ENCODE data around the gene MGAT1.
A peak's percentile ranks its signal among the peaks of the same experiment; 100 is the strongest.
"Not testable (repeated sequence)": the region's sequence is repeated elsewhere in the genome, so short reads cannot be mapped to it uniquely, and the experiment has no call there.

MGAT1 gene

DNA sequence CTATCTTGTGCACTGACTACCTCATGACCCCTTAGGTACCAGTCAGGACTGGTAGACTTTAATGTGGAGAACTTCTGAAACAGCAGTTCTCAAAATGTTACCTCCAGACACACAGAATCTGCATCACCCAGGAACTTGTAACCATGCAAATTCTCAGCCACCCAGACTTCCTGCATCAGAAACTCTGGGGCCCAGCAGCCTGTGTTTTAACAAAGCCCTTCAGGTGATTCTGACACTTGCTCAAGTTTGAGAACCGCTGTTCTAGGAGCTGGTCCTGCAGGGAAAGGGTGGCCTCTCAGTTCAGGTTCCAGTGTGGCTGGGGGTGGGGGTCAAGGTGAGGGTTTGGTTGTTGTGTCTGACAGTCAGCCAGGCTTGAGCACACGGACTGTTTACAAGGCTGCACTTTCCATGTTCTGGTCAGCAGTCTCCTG, 30.0 kb upstream of the MGAT1 start:
- H2AFZ ChIP-seq (ENCODE audit: low read length, unreplicated experiment): no peak overlapping the region
- peak overlapping the region; percentile 84 for H3K4me3 ChIP-seq (ENCODE audit: low read depth, low read length)
- H3K4me1 ChIP-seq (ENCODE audit: control insufficient read depth, insufficient read depth, low read length, unreplicated experiment): peaks cover 6% of the 10 kb centered on the region
- H3K36me3 ChIP-seq (ENCODE audit: insufficient read depth, low read length): peaks cover 21% of the 10 kb centered on the region
- H3K27ac ChIP-seq (ENCODE audit: low read depth, low read length): no peak overlapping the region
- peaks cover 27% of the 10 kb centered on the region for H3K79me2 ChIP-seq (ENCODE audit: control insufficient read depth, insufficient read depth, low read length, unreplicated experiment)
- no peaks in the 10 kb centered on the region for H3K27me3 ChIP-seq (ENCODE audit: insufficient read depth, low read length)

- Histone ChIP-seq H2AFZ (ENCODE audit: low read length, unreplicated experiment) (peak overlapping the region; percentile 89), H3K4me3 (ENCODE audit: low read depth, low read length) (peak overlapping the region; percentile 84), H3K27ac (ENCODE audit: low read depth, low read length) (peak overlapping the region; percentile 67), H3K4me1 (ENCODE audit: control insufficient read depth, insufficient read depth, low read length, unreplicated experiment) (peaks cover 6% of the 10 kb centered on the region), H3K79me2 (ENCODE audit: control insufficient read depth, insufficient read depth, low read length, unreplicated experiment) (peaks cover 27% of the 10 kb centered on the region), H3K27me3 (ENCODE audit: insufficient read depth, low read length) (no peaks in the 10 kb centered on the region), H3K36me3 (ENCODE audit: insufficient read depth, low read length) (peaks cover 21% of the 10 kb centered on the region)
Observed at GRCh38 chr5:180831139-180832093, 28.8 kb upstream of the MGAT1 start.

- Histone ChIP-seq H3K36me3 (ENCODE audit: insufficient read depth, low read length) (peaks cover 17% of the 10 kb centered on the region), H3K4me1 (ENCODE audit: control insufficient read depth, insufficient read depth, low read length, unreplicated experiment) (peaks cover 15% of the 10 kb centered on the region), H3K27ac (ENCODE audit: low read depth, low read length) (peak overlapping the region; percentile 67; the same call in 1 of the 2 replicates), H3K4me3 (ENCODE audit: low read depth, low read length) (peak overlapping the region; percentile 84), H2AFZ (ENCODE audit: low read length, unreplicated experiment) (peak overlapping the region; percentile 89), H3K27me3 (ENCODE audit: insufficient read depth, low read length) (no peaks in the 10 kb centered on the region), H3K79me2 (ENCODE audit: control insufficient read depth, insufficient read depth, low read length, unreplicated experiment) (peaks cover 27% of the 10 kb centered on the region)
Observed at GRCh38 chr5:180830253-180831138, 27.9 kb upstream of the MGAT1 start.

DNA sequence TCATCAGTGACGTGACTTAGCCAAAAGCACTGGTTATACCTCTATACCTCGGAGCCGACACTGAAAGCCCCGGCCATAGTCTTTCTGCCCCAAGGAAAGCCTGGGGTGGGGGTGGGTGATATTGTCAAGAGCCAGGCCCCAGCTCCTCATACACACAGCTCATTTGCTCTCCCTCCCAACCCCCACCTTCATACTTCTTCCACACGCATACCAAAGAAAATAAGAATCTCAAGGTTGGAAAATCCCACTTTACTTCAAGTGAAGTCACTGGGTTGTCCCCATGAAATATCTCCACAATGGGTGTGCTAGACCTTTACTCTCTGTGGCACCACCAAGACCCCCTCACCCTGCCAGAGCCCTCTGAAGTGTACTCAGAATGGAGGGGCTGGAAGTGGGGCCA, 27.1 kb upstream of the MGAT1 start:
- H2AFZ ChIP-seq (ENCODE audit: low read length, unreplicated experiment): no peak overlapping the region
- H3K4me1 ChIP-seq (ENCODE audit: control insufficient read depth, insufficient read depth, low read length, unreplicated experiment): peaks cover 19% of the 10 kb centered on the region
- peak overlapping the region; percentile 84; the same call in 1 of the 2 replicates for H3K4me3 ChIP-seq (ENCODE audit: low read depth, low read length)
- H3K36me3 ChIP-seq (ENCODE audit: insufficient read depth, low read length): peaks cover 10% of the 10 kb centered on the region
- H3K27ac ChIP-seq (ENCODE audit: low read depth, low read length): no peak overlapping the region
- no peaks in the 10 kb centered on the region for H3K27me3 ChIP-seq (ENCODE audit: insufficient read depth, low read length)
- H3K79me2 ChIP-seq (ENCODE audit: control insufficient read depth, insufficient read depth, low read length, unreplicated experiment): peaks cover 27% of the 10 kb centered on the region

DNA sequence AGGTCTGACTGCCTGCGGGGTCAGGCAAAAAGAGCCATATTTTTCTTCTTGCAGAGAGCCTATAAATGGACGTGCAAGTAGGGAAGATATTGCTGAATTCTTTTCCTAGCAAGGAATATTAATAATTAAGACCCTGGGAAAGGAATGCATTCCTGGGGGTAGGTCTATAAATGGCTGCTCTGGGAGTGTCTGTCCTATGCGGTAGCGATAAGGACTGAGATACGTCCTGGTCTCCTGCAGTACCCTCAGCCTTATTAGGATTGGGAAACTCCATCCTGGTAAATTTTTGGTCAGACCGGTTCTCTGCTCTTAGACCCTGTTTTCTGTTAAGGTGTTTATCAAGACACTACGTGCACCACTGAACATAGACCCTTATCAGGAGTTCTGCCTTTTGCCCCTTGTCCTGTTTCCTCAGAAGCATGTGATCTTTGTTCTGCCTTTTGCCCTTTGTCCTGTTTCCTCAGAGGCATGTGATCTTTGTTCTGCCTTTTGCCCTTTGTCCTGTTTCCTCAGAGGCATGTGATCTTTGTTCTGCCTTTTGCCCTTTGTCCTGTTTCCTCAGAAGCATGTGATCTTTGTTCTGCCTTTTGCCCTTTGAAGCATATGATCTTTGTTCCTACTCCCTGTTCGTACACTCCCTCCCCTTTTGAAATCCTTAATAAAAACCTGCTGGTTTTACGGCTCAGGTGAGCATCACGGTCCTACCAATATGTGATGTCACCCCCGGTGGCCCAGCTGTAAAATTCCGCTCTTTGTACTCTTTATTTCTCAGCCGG, 26.3 kb upstream of the MGAT1 start:
- H3K36me3 ChIP-seq (ENCODE audit: insufficient read depth, low read length); H3K27ac ChIP-seq (ENCODE audit: low read depth, low read length); H3K4me3 ChIP-seq (ENCODE audit: low read depth, low read length); H2AFZ ChIP-seq (ENCODE audit: low read length, unreplicated experiment); H3K27me3 ChIP-seq (ENCODE audit: insufficient read depth, low read length): not testable (repeated sequence)
- Histone ChIP-seq H3K4me1 (ENCODE audit: control insufficient read depth, insufficient read depth, low read length, unreplicated experiment) (peaks cover 19% of the 10 kb centered on the region), H3K79me2 (ENCODE audit: control insufficient read depth, insufficient read depth, low read length, unreplicated experiment) (peaks cover 27% of the 10 kb centered on the region)

- not testable (repeated sequence) for H2AFZ ChIP-seq (ENCODE audit: low read length, unreplicated experiment); H3K27me3 ChIP-seq (ENCODE audit: insufficient read depth, low read length); H3K4me3 ChIP-seq (ENCODE audit: low read depth, low read length); H3K27ac ChIP-seq (ENCODE audit: low read depth, low read length); H3K36me3 ChIP-seq (ENCODE audit: insufficient read depth, low read length)
- Histone ChIP-seq H3K4me1 (ENCODE audit: control insufficient read depth, insufficient read depth, low read length, unreplicated experiment) (peaks cover 16% of the 10 kb centered on the region), H3K79me2 (ENCODE audit: control insufficient read depth, insufficient read depth, low read length, unreplicated experiment) (peaks cover 18% of the 10 kb centered on the region)
Observed at GRCh38 chr5:180827374-180827773, 24.8 kb upstream of the MGAT1 start.

GRCh38 chr5:180825768-180826525, 23.3 kb upstream of the MGAT1 start:
- H3K4me1 ChIP-seq (ENCODE audit: control insufficient read depth, insufficient read depth, low read length, unreplicated experiment): peaks cover 13% of the 10 kb centered on the region
- H3K79me2 ChIP-seq (ENCODE audit: control insufficient read depth, insufficient read depth, low read length, unreplicated experiment): peaks cover 12% of the 10 kb centered on the region
- H3K36me3 ChIP-seq (ENCODE audit: insufficient read depth, low read length): peaks cover 7% of the 10 kb centered on the region
- H3K4me3 ChIP-seq (ENCODE audit: low read depth, low read length): no peak overlapping the region
- no peak overlapping the region for H2AFZ ChIP-seq (ENCODE audit: low read length, unreplicated experiment)
- H3K27ac ChIP-seq (ENCODE audit: low read depth, low read length): no peak overlapping the region
- H3K27me3 ChIP-seq (ENCODE audit: insufficient read depth, low read length): no peaks in the 10 kb centered on the region

DNA sequence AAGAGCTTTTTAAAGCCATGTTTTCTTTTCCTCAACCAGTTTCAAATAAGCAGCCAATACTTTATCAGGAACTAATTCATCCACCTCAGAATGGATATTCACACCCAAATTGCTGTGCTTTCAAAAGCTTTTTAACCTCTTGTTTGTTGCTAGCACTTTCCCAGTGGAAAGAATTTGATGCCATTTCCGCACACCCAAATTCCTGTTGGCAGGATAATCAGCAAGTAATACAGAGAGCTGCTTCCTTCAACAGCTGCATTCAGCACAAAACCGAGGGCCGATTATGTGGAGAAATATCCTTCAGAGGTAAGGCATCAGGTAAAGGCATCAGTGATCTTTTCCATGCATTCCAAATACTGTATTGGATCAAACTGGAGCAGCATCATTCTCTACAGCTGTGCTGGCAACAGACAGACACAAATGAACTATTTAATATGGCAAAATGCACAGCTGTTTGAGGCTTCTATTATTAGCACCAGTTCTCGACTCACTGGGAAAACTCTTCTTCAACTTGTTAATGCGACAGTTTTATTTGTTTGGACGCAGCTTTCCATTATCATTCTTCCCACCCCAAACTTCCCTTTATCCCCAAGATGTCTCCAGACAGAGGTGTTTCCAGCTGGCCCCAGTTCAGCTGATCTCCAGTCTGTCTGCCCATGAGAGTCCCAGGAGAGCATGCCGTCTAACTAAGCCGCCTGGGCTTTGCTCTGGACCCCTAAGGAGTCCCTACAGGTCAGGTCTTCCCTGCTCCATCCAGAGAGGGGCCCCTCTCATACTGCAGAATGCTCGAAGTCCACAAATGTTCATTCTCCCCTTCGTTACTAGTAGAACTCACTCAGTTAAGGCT, 22.2 kb upstream of the MGAT1 start:
- Histone ChIP-seq H3K36me3 (ENCODE audit: insufficient read depth, low read length) (peaks cover 6% of the 10 kb centered on the region), H2AFZ (ENCODE audit: low read length, unreplicated experiment) (no peak overlapping the region), H3K4me3 (ENCODE audit: low read depth, low read length) (no peak overlapping the region), H3K79me2 (ENCODE audit: control insufficient read depth, insufficient read depth, low read length, unreplicated experiment) (peaks cover 2% of the 10 kb centered on the region), H3K27ac (ENCODE audit: low read depth, low read length) (no peak overlapping the region), H3K4me1 (ENCODE audit: control insufficient read depth, insufficient read depth, low read length, unreplicated experiment) (peaks cover 13% of the 10 kb centered on the region), H3K27me3 (ENCODE audit: insufficient read depth, low read length) (no peaks in the 10 kb centered on the region)

GRCh38 chr5:180823940-180824629, 21.5 kb upstream of the MGAT1 start:
- no peak overlapping the region for H3K27ac ChIP-seq (ENCODE audit: low read depth, low read length)
- no peak overlapping the region for H3K4me3 ChIP-seq (ENCODE audit: low read depth, low read length)

More at GRCh38 chr5:180823940-180824629, 21.5 kb upstream of the MGAT1 start:
- Histone ChIP-seq H3K27me3 (ENCODE audit: insufficient read depth, low read length) (no peaks in the 10 kb centered on the region), H3K4me1 (ENCODE audit: control insufficient read depth, insufficient read depth, low read length, unreplicated experiment) (peaks cover 13% of the 10 kb centered on the region), H3K36me3 (ENCODE audit: insufficient read depth, low read length) (no peaks in the 10 kb centered on the region), H2AFZ (ENCODE audit: low read length, unreplicated experiment) (no peak overlapping the region), H3K79me2 (ENCODE audit: control insufficient read depth, insufficient read depth, low read length, unreplicated experiment) (no peaks in the 10 kb centered on the region)

All from ACC112 (cell line).